ENCODE measurements around the gene PUDP. TPM values are rescaled to one million over a fixed set of nuclear protein-coding genes. Genes with fewer than 3 reads are reported as not detected.
"Not testable (repeated sequence)": the region's sequence is repeated elsewhere in the genome, so short reads cannot be mapped to it uniquely, and the experiment has no call there.

PUDP gene
- total RNA-seq, 1 experiment from 2014 or later = 8.8 TPM

GRCh38 chrX:7043796-7044433 is 104.0 kb downstream of the PUDP start:
- not testable (repeated sequence) for DNase-seq (ENCODE audit: low read depth)

DNA sequence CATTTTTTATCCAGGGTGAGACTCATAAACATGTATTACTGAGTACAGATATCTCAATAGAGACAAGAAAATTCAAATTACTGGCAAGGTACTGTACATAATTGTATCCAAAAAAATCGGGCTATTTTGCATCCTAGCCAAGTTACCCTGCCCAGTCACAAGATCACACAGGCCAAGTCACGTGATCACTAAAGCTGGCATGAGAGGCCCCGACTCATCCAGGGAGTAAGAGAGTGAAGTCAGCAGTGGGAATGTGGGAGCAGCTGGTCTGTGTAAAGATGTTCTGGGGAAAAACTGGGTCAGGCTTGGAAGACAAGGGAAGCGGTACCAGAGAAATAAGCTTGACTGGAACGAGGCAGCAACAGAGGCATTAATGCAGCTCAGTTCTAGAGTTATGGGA is 119.7 kb downstream of the PUDP start:
- DNase-seq (ENCODE audit: low read depth) = no peak

DNA sequence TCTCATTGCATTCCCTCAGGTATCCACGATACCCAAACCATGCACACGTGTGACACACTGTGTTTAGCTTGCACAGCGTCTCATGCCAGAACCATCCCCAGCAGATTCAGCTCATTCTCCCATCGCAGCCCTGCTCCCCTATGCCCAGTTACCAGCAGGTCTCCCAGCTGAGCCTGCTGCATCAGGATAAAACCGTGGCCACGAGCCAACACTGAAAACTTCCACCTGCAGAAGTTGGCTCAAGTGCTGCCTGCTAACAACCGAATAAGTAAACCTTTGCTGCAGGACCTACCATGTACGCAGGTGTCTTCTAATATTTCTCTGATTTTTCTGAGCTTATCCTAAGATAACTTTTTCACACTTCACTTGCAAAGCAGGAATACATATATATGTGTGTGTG is 120.9 kb downstream of the PUDP start:
- DNase-seq (ENCODE audit: low read depth) = no peak

GRCh38 chrX:7026365-7026764 is 121.6 kb downstream of the PUDP start:
- not testable (repeated sequence) for DNase-seq (ENCODE audit: low read depth)

GRCh38 chrX:7025471-7025870 is 122.5 kb downstream of the PUDP start:
- no peak for DNase-seq (ENCODE audit: low read depth)

DNA sequence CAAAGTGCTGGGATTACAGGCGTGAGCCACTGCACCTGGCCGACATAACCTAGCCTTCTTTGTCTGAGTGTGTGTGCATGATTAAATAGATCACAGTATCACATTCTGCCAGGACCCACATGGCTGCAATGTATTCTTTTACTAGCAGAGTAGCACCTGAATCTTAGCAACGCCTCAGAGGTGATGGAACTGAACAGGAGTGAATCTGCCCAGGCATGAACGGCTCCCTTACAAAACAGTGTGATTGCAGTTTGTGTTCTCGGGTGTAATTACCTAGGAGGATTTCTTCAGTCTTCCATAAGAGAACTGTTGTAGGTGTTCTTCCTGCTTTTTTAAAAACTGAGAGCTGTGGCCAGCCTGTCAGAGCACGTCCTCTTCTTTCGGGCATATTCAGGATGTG is 123.1 kb downstream of the PUDP start:
- DNase-seq (ENCODE audit: low read depth) = no peak

GRCh38 chrX:7022996-7023395 is 125.0 kb downstream of the PUDP start:
- not testable (repeated sequence) for DNase-seq (ENCODE audit: low read depth)

DNA sequence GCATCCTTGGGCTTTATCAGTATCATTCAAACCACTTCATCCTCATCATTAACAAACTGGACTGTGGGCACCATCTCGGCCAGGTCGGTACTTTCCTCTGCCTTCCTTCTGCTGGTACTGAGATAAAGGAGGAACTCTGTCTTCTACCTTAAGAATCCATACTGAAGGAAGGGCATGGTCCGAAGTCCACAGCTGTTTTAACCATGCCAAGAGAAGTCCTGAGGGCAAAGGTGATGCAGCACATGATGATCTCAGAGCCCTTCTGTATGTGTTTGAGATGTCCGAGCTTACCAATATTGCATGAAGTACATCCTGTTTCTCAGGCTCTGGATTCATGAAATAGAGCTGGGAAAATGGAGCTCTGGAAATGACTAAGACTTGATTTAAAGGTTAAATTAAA is 126.0 kb downstream of the PUDP start:
- no peak for DNase-seq (ENCODE audit: low read depth)

DNA sequence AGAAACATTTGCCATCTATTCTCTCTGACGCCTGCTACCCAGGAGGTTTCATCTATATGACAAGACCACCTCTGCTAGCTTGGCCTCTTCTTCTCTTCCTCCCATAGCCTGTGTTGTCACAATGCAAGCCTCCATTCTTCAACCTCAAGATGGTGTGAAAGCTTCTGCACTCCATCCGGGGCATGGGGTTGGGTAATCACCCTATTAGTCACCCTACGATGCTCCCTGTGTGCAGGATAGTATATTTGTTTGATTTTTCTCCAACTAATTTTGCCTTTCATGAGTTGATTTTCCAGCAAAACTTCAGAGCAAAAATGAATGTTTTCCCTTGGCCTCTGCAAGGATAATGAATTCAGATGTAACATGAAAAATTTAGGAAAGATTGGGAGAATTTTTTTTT is 128.4 kb downstream of the PUDP start:
- DNase-seq (ENCODE audit: low read depth) = no peak

- DNase-seq (ENCODE audit: low read depth) = not testable (repeated sequence)
Measured at GRCh38 chrX:7012262-7012834, 135.6 kb downstream of the PUDP start.

GRCh38 chrX:7010897-7011296 is 137.1 kb downstream of the PUDP start:
- not testable (repeated sequence) for DNase-seq (ENCODE audit: low read depth)

- DNase-seq (ENCODE audit: low read depth) = not testable (repeated sequence)
Measured at GRCh38 chrX:7007328-7007727, 140.6 kb downstream of the PUDP start.

Other genes with a start within 250 kb of the PUDP start
- 2.1 and 3.5 TPM in 2 replicates for gene STS, start 441 bp downstream of the PUDP start, total RNA-seq (2014; rRNA removed; shearing (Covaris generic))

All from RPMI7951 (cell line).